ENCODE measurements around the gene AFM.

Gene AFM

GRCh38 chr4:73440653-73441052 is 40.9 kb upstream of the AFM start:
- Histone ChIP-seq H3K79me2 (ENCODE audit: insufficient read depth, low read length) (no peaks in the 10 kb centered on the region), H3K36me3 (ENCODE audit: insufficient read depth, low read length) (no peaks in the 10 kb centered on the region), H3K4me1 (ENCODE audit: insufficient read depth, low read length) (no peaks in the 10 kb centered on the region), H4K20me1 (ENCODE audit: insufficient read depth, low read length) (no peaks in the 10 kb centered on the region), H3K4me2 (ENCODE audit: insufficient read depth, low read length) (no peak overlapping the region), H2AFZ (ENCODE audit: low read depth, low read length) (no peak overlapping the region), H3K9ac (ENCODE audit: low read depth, low read length) (no peak overlapping the region), H3K27ac (ENCODE audit: low read length) (no peak overlapping the region), H3K27me3 (ENCODE audit: insufficient read depth, low read length, poor library complexity) (no peaks in the 10 kb centered on the region), H3K9me3 (ENCODE audit: insufficient read depth, low read length, severe bottlenecking) (no peaks in the 10 kb centered on the region), H3K4me3 (ENCODE audit: low read depth in 1 of 2, low read length in 2 of 2) (no peak overlapping the region)
- DNase-seq (no peak), ATAC-seq (ENCODE audit: insufficient read depth, low read depth) (no peak)
- TF ChIP-seq, protein P1, sequence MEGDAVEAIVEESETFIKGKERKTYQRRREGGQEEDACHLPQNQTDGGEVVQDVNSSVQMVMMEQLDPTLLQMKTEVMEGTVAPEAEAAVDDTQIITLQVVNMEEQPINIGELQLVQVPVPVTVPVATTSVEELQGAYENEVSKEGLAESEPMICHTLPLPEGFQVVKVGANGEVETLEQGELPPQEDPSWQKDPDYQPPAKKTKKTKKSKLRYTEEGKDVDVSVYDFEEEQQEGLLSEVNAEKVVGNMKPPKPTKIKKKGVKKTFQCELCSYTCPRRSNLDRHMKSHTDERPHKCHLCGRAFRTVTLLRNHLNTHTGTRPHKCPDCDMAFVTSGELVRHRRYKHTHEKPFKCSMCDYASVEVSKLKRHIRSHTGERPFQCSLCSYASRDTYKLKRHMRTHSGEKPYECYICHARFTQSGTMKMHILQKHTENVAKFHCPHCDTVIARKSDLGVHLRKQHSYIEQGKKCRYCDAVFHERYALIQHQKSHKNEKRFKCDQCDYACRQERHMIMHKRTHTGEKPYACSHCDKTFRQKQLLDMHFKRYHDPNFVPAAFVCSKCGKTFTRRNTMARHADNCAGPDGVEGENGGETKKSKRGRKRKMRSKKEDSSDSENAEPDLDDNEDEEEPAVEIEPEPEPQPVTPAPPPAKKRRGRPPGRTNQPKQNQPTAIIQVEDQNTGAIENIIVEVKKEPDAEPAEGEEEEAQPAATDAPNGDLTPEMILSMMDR (IDR thresholded peaks at IDR 0.05; ENCODE audit: borderline replicate concordance, extremely low read depth, low read length, poor library complexity, severe bottlenecking): no peak
- TF ChIP-seq EZH2 (IDR thresholded peaks at IDR 0.05; ENCODE audit: borderline replicate concordance, low read depth, low read length, severe bottlenecking): no peak

DNA sequence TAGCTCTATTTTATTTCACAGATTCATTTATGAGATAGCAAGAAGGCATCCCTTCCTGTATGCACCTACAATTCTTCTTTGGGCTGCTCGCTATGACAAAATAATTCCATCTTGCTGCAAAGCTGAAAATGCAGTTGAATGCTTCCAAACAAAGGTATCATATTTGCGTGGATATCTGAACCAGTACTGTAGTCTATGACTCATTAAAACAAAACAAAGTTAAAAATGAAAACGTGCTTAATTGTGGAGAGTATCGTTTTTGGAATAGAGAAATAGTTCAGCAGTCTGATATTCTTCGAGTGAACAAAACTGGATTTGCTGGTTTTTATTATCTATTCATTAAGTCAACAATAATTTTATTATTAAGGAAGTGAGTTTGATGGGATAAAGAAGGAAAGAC is 39.3 kb upstream of the AFM start:
- Histone ChIP-seq H3K36me3 (ENCODE audit: insufficient read depth, low read length) (no peaks in the 10 kb centered on the region), H3K4me1 (ENCODE audit: insufficient read depth, low read length) (no peaks in the 10 kb centered on the region), H2AFZ (ENCODE audit: low read depth, low read length) (no peak overlapping the region), H3K4me2 (ENCODE audit: insufficient read depth, low read length) (no peak overlapping the region), H4K20me1 (ENCODE audit: insufficient read depth, low read length) (no peaks in the 10 kb centered on the region), H3K27ac (ENCODE audit: low read length) (no peak overlapping the region), H3K9ac (ENCODE audit: low read depth, low read length) (no peak overlapping the region), H3K9me3 (ENCODE audit: insufficient read depth, low read length, severe bottlenecking) (no peaks in the 10 kb centered on the region), H3K79me2 (ENCODE audit: insufficient read depth, low read length) (no peaks in the 10 kb centered on the region), H3K27me3 (ENCODE audit: insufficient read depth, low read length, poor library complexity) (no peaks in the 10 kb centered on the region), H3K4me3 (ENCODE audit: low read depth in 1 of 2, low read length in 2 of 2) (no peak overlapping the region)
- DNase-seq (no peak), ATAC-seq (ENCODE audit: insufficient read depth, low read depth) (no peak)
- TF ChIP-seq, protein P1 (IDR thresholded peaks at IDR 0.05; ENCODE audit: borderline replicate concordance, extremely low read depth, low read length, poor library complexity, severe bottlenecking): no peak
- TF ChIP-seq EZH2 (IDR thresholded peaks at IDR 0.05; ENCODE audit: borderline replicate concordance, low read depth, low read length, severe bottlenecking): no peak

GRCh38 chr4:73443224-73443623 is 38.3 kb upstream of the AFM start:
- Histone ChIP-seq H3K4me1 (ENCODE audit: insufficient read depth, low read length) (no peaks in the 10 kb centered on the region), H3K36me3 (ENCODE audit: insufficient read depth, low read length) (no peaks in the 10 kb centered on the region), H3K9me3 (ENCODE audit: insufficient read depth, low read length, severe bottlenecking) (no peaks in the 10 kb centered on the region), H3K4me3 (ENCODE audit: low read depth in 1 of 2, low read length in 2 of 2) (no peak overlapping the region), H3K27ac (ENCODE audit: low read length) (no peak overlapping the region), H4K20me1 (ENCODE audit: insufficient read depth, low read length) (no peaks in the 10 kb centered on the region), H3K27me3 (ENCODE audit: insufficient read depth, low read length, poor library complexity) (no peaks in the 10 kb centered on the region), H3K79me2 (ENCODE audit: insufficient read depth, low read length) (no peaks in the 10 kb centered on the region), H2AFZ (ENCODE audit: low read depth, low read length) (no peak overlapping the region), H3K4me2 (ENCODE audit: insufficient read depth, low read length) (no peak overlapping the region), H3K9ac (ENCODE audit: low read depth, low read length) (no peak overlapping the region)
- ATAC-seq (ENCODE audit: insufficient read depth, low read depth): no peak
- TF ChIP-seq, protein P1 (IDR thresholded peaks at IDR 0.05; ENCODE audit: borderline replicate concordance, extremely low read depth, low read length, poor library complexity, severe bottlenecking): no peak
- TF ChIP-seq EZH2 (IDR thresholded peaks at IDR 0.05; ENCODE audit: borderline replicate concordance, low read depth, low read length, severe bottlenecking): no peak
- DNase-seq: no peak

All from DND-41 (cell line).